Liver (tissue), 9 donors: ENCODE measurements around the gene TSPEAR. TPM values are rescaled to one million over a fixed set of nuclear protein-coding genes. Genes with fewer than 3 reads are reported as not detected.

ENCODE experiments used
- DNase-seq: peaks from one replicate; pipeline ENCODE4 v3.0.0-alpha.2; 2017; ENCODE audit warnings: low spot score
- H3K27ac ChIP-seq, 2 donors: one replicate each; pipeline ENCODE4 v1.7.0; 2013; ENCODE audit warnings: inconsistent platforms in 2 of 2, low read length in 2 of 2, control low read depth in 1 of 2, low read depth in 1 of 2, mild to moderate bottlenecking in 1 of 2
- H3K27me3 ChIP-seq, 4 donors: one replicate each; pipeline versions ENCODE4 v1.6.1 to v1.7.0; 2013; ENCODE audit warnings: low read length in 3 of 4, inconsistent platforms in 1 of 4, mild to moderate bottlenecking in 1 of 4, moderate library complexity in 1 of 4; ENCODE audit not compliant: control insufficient read depth in 4 of 4, insufficient read depth in 4 of 4
- H3K36me3 ChIP-seq, 4 donors: one replicate each; pipeline versions ENCODE4 v1.6.1 to v1.7.0; 2013; ENCODE audit warnings: low read length in 3 of 4, mild to moderate bottlenecking in 3 of 4, low read depth in 1 of 4, moderate library complexity in 1 of 4; ENCODE audit not compliant: control insufficient read depth in 4 of 4, insufficient read depth in 3 of 4
- H3K4me1 ChIP-seq, 4 donors: one replicate each; pipeline versions ENCODE4 v1.6.1 to v1.7.0; 2013; ENCODE audit warnings: low read length in 3 of 4, mild to moderate bottlenecking in 3 of 4, moderate library complexity in 1 of 4; ENCODE audit not compliant: control insufficient read depth in 4 of 4, insufficient read depth in 4 of 4
- H3K4me3 ChIP-seq, 3 donors: one replicate each; pipeline versions ENCODE4 v1.6.1 to v1.7.0; 2013; ENCODE audit warnings: low read length in 3 of 3, control low read depth in 1 of 3, low read depth in 1 of 3, mild to moderate bottlenecking in 1 of 3
- H3K9ac ChIP-seq, 2 donors: one replicate each; pipeline ENCODE4 v1.7.0; 2013; ENCODE audit warnings: low read length in 2 of 2, mild to moderate bottlenecking in 2 of 2, moderate library complexity in 2 of 2, control low read depth in 1 of 2, low read depth in 1 of 2
- H3K9me3 ChIP-seq, 4 donors: one replicate each; pipeline versions ENCODE4 v1.6.1 to v1.7.0; 2013; ENCODE audit warnings: low read length in 3 of 4; ENCODE audit not compliant: control insufficient read depth in 4 of 4
- ATF3 ChIP-seq: IDR thresholded peaks from 2 replicates; pipeline ENCODE4 v1.6.1; 2016; ENCODE audit warnings: antibody characterized with exemption
- CTCF ChIP-seq: fragments of 150-350 bp; IDR thresholded peaks from 2 replicates; pipeline ENCODE4 v1.5.1; 2017; ENCODE audit warnings: improper control_type of control experiment, low read depth, low read length; ENCODE audit not compliant: missing input control
- EGR1 ChIP-seq, 2 donors: IDR thresholded peaks; 2 replicates each; pipeline ENCODE4 v1.6.1; 2016 to 2018; ENCODE audit warnings: antibody characterized with exemption in 2 of 2, low read depth in 2 of 2
- FOXA1 ChIP-seq: IDR thresholded peaks from 2 replicates; pipeline ENCODE4 v1.6.1; 2016; ENCODE audit warnings: antibody characterized with exemption
- FOXA2 ChIP-seq: IDR thresholded peaks from 2 replicates; pipeline ENCODE4 v1.6.1; 2016; ENCODE audit warnings: antibody characterized with exemption
- GABPA ChIP-seq, 2 donors: IDR thresholded peaks in 1 of 2; conservative IDR thresholded peaks in 1 of 2; 2 replicates each; pipeline ENCODE4 v1.6.1; 2016; ENCODE audit warnings: antibody characterized with exemption in 2 of 2, mild to moderate bottlenecking in 1 of 2, moderate library complexity in 1 of 2
- HNF4A ChIP-seq, 2 donors: conservative IDR thresholded peaks; 2 replicates each; pipeline ENCODE4 v1.6.1; 2016; ENCODE audit warnings: antibody characterized with exemption in 2 of 2, mild to moderate bottlenecking in 2 of 2
- HNF4G ChIP-seq: IDR thresholded peaks from 2 replicates; pipeline ENCODE4 v1.6.1; 2016; ENCODE audit warnings: antibody characterized with exemption
- JUND ChIP-seq, 2 donors: IDR thresholded peaks; 2 replicates each; pipeline ENCODE4 v1.6.1; 2016; ENCODE audit warnings: antibody characterized with exemption in 2 of 2
- MAX ChIP-seq: IDR thresholded peaks from 2 replicates; pipeline ENCODE4 v1.6.1; 2016; ENCODE audit warnings: antibody characterized with exemption
- NR2F2 ChIP-seq: IDR thresholded peaks from 2 replicates; pipeline ENCODE4 v1.6.1; 2016; ENCODE audit warnings: antibody characterized with exemption
- RAD21 ChIP-seq, 2 donors: IDR thresholded peaks; 2 replicates each; pipeline ENCODE4 v1.6.1; 2016; ENCODE audit warnings: antibody characterized with exemption in 2 of 2, mild to moderate bottlenecking in 2 of 2
- REST ChIP-seq: IDR thresholded peaks from 2 replicates; pipeline ENCODE4 v1.6.1; 2016; ENCODE audit warnings: antibody characterized with exemption, mild to moderate bottlenecking
- RXRA ChIP-seq, 2 donors: IDR thresholded peaks; 2 replicates each; pipeline ENCODE4 v1.6.1; 2017 to 2018; ENCODE audit warnings: antibody characterized with exemption in 2 of 2, mild to moderate bottlenecking in 1 of 2
- SP1 ChIP-seq: IDR thresholded peaks from 2 replicates; pipeline ENCODE4 v1.6.1; 2018; ENCODE audit warnings: antibody characterized with exemption, mild to moderate bottlenecking
- TAF1 ChIP-seq: conservative IDR thresholded peaks from 2 replicates; pipeline ENCODE4 v1.6.1; 2016; ENCODE audit warnings: antibody characterized with exemption, mild to moderate bottlenecking
- YY1 ChIP-seq: IDR thresholded peaks from 2 replicates; pipeline ENCODE4 v1.6.1; 2016; ENCODE audit warnings: antibody characterized with exemption, mild to moderate bottlenecking
- ZBTB33 ChIP-seq: IDR thresholded peaks from 2 replicates; pipeline ENCODE4 v1.6.1; 2016; ENCODE audit warnings: antibody characterized with exemption
- WGBS: extraction: QIAGEN DNeasy Blood & Tissue Kit; methylation state at CpG from one replicate; pipeline ENCODE4 v1.1.7; 2013; 5-methylcytosine and 5-hydroxymethylcytosine counted together
- polyA plus RNA-seq, 2 donors: library from polyadenylated mRNA; stranded (reverse) in 1 of 2; unstranded in 1 of 2; fragments of 200-250 nt in 1 of 2; fragments of >200 nt in 1 of 2; fragmentation: Nextera tagmentation in 1 of 2; extraction: Ambion mirVana in 1 of 2; gene quantifications; one replicate each; pipeline versions ENCODE4 v1.2.1 to v1.2.3, GENCODE V29; 2013 to 2015
- total RNA-seq, 2 donors: library from RNA; depleted of rRNA; stranded (reverse); fragments of >200 nt; gene quantifications; one replicate each; pipeline ENCODE4 v1.2.3, GENCODE V29; 2014
- donor health status: healthy.
- donor health status: healthy.
- donor health status: healthy.
- donor health status: healthy.
- donor health status: healthy.

Gene TSPEAR
- total and polyA plus RNA-seq, 4 donors, result under 0.01 to 0.14 (median 0.01) TPM; not detected in 1

- TF ChIP-seq YY1, result no peak
- TF ChIP-seq ZBTB33, result no peak
- no peak for TF ChIP-seq HNF4A (conservative IDR thresholded peaks at IDR 0.05)
- no peak for TF ChIP-seq SP1
Observed at GRCh38 chr21:44686843-44687561, 24.4 kb downstream of the TSPEAR start (continued).

GRCh38 chr21:44686000-44686781, 25.2 kb downstream of the TSPEAR start:
- DNase-seq, result peak; percentile 25
- 33% methylated on average over 14 of the region's 14 CpGs for WGBS

More at GRCh38 chr21:44686000-44686781, 25.2 kb downstream of the TSPEAR start:
- Histone ChIP-seq H3K9ac (no peak overlapping the region), H3K9me3 (no peaks in the 10 kb centered on the region), H3K4me3 (no peak overlapping the region), H3K4me1 (no peaks in the 10 kb centered on the region), H3K27ac (no peak overlapping the region), H3K27me3 (peaks cover 0 to 2% (median under 1%) of the 10 kb centered on the region in 4 donors), H3K36me3 (no peaks in the 10 kb centered on the region)
- no peak for TF ChIP-seq ATF3
- TF ChIP-seq CTCF, result no peak
- no peak for TF ChIP-seq RAD21 (IDR thresholded peaks at IDR 0.05)
- TF ChIP-seq NR2F2, result no peak
- TF ChIP-seq JUND (IDR thresholded peaks at IDR 0.05), result no peak
- no peak for TF ChIP-seq HNF4A (conservative IDR thresholded peaks at IDR 0.05)
- TF ChIP-seq FOXA2, result no peak
- TF ChIP-seq GABPA (IDR thresholded peaks at IDR 0.05 in 1 of 2, conservative IDR thresholded peaks at IDR 0.05 in 1 of 2), result no peak
- TF ChIP-seq EGR1 (IDR thresholded peaks at IDR 0.05; ENCODE audit: low read depth in 2 of 2), result no peak
- no peak for TF ChIP-seq REST
- no peak for TF ChIP-seq YY1
- TF ChIP-seq HNF4G, result no peak
- TF ChIP-seq MAX, result no peak
- TF ChIP-seq FOXA1, result no peak
- TF ChIP-seq SP1, result no peak
- TF ChIP-seq TAF1, result no peak
- TF ChIP-seq RXRA (IDR thresholded peaks at IDR 0.05), result no peak
- TF ChIP-seq ZBTB33, result no peak
